SU-DHL-6 (cell line): ENCODE results near the gene OR52M1.
A peak's percentile ranks its signal among the peaks of the same experiment; 100 is the strongest.
"Not testable (repeated sequence)": the region's sequence is repeated elsewhere in the genome, so short reads cannot be mapped to it uniquely, and the experiment has no call there.

Experiments
- H2AFZ ChIP-seq: fragments of 200-600 bp; sonication (generic); 2 replicates; pipeline ENCODE4 v1.6.1; 2014; ENCODE audit warnings: low read depth, mild to moderate bottlenecking, moderate library complexity, mixed read lengths, antibody characterized with exemption, low read length; ENCODE audit not compliant: severe bottlenecking
- H3F3A ChIP-seq: fragments of 200-600 bp; shearing (Covaris generic); 2 replicates; pipeline ENCODE4 v1.6.0; 2016; ENCODE audit warnings: antibody characterized with exemption, mild to moderate bottlenecking; ENCODE audit not compliant: insufficient read depth
- H3K27ac ChIP-seq: fragments of 200-600 bp; sonication (generic); 2 replicates; pipeline ENCODE4 v1.5.1; 2016; ENCODE audit warnings: low read depth, mild to moderate bottlenecking, low read length, moderate library complexity, mixed read lengths
- H3K27me3 ChIP-seq: fragments of 200-600 bp; sonication (generic), shearing (Covaris generic); 2 replicates; pipeline ENCODE4 v1.6.0; 2014; ENCODE audit warnings: mild to moderate bottlenecking, low read length
- H3K36me3 ChIP-seq: fragments of 200-600 bp; sonication (generic); 2 replicates; pipeline ENCODE4 v1.6.1; 2014; ENCODE audit warnings: mild to moderate bottlenecking, low read length, mixed read lengths
- H3K4me2 ChIP-seq: fragments of 300-600, 200-600 bp; shearing (Covaris generic), sonication (generic); 2 replicates; pipeline ENCODE4 v1.6.0; 2014; ENCODE audit warnings: low read length, low read depth, mild to moderate bottlenecking; ENCODE audit not compliant: poor library complexity, severe bottlenecking
- H3K4me3 ChIP-seq: fragments of 200-600 bp; sonication (generic); 2 replicates; pipeline ENCODE4 v1.5.1; 2014; ENCODE audit warnings: antibody characterized with exemption, low read length, mild to moderate bottlenecking, mixed read lengths; ENCODE audit not compliant: insufficient read depth, poor library complexity, severe bottlenecking
- H3K79me2 ChIP-seq: fragments of 200-600 bp; sonication (generic); 2 replicates; pipeline ENCODE4 v1.6.1; 2014; ENCODE audit warnings: mild to moderate bottlenecking, low read length, moderate library complexity; ENCODE audit not compliant: insufficient read depth
- H3K9ac ChIP-seq: fragments of 200-600 bp; sonication (generic); 2 replicates; pipeline ENCODE4 v1.7.0; 2014; ENCODE audit warnings: mild to moderate bottlenecking, low read length
- H3K9me2 ChIP-seq: fragments of 200-600 bp; sonication (generic); replicated peaks from 2 replicates; pipeline ENCODE4 v1.6.1; 2014; ENCODE audit warnings: low read length; ENCODE audit not compliant: insufficient read depth
- H3K9me3 ChIP-seq: fragments of 200-600 bp; sonication (generic); 2 replicates; pipeline ENCODE4 v1.6.1; 2014; ENCODE audit warnings: low read length, mixed read lengths; ENCODE audit not compliant: insufficient read depth
- H4K20me1 ChIP-seq: fragments of 200-600 bp; sonication (generic); 2 replicates; pipeline ENCODE4 v1.6.1; 2014; ENCODE audit warnings: low read depth, mild to moderate bottlenecking, antibody characterized with exemption, low read length, moderate library complexity, mixed read lengths
- EZH2phosphoT487 ChIP-seq: fragments of 200-600 bp; sonication (generic), shearing (Covaris generic); conservative IDR thresholded peaks from 2 replicates; pipeline ENCODE4 v1.6.1; 2018; ENCODE audit warnings: mild to moderate bottlenecking, antibody characterized with exemption, low read length, moderate library complexity, mixed read lengths
- TF ChIP-seq, protein P1 (sequence below): fragments of 200-600 bp; sonication (generic); IDR thresholded peaks from one replicate; pipeline ENCODE4 v1.5.1; 2017; ENCODE audit warnings: antibody characterized with exemption, mild to moderate bottlenecking, low read length, moderate library complexity; ENCODE audit not compliant: insufficient read depth, poor library complexity, severe bottlenecking

Gene OR52M1

DNA sequence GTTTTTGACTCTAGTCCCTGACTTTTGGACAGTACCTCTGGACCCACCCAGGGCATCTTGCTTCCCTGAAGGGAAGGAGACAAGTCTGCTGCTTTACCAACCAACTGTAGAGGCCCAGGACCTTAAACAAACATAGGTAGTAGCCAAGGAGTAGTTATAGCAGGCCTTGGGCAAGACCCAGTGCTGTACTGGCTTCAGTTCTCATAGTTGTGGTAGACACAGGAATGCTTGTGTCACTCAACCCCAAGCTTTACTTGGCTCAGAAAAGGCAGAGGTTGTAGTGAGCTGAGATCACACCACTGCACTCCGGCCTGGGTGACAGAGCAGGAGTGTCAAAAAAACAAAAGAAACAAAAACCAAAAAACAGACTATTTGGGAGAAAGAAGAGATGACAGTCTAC, 21.3 kb upstream of the OR52M1 start:
- H3K4me3 ChIP-seq: no peak overlapping the region
- H3K27me3 ChIP-seq: 0 out of 2 replicates have a peak, but pooled peaks cover 4% of the 10 kb centered on the region
- no peaks in the 10 kb centered on the region for H3F3A ChIP-seq
- TF ChIP-seq, protein P1, sequence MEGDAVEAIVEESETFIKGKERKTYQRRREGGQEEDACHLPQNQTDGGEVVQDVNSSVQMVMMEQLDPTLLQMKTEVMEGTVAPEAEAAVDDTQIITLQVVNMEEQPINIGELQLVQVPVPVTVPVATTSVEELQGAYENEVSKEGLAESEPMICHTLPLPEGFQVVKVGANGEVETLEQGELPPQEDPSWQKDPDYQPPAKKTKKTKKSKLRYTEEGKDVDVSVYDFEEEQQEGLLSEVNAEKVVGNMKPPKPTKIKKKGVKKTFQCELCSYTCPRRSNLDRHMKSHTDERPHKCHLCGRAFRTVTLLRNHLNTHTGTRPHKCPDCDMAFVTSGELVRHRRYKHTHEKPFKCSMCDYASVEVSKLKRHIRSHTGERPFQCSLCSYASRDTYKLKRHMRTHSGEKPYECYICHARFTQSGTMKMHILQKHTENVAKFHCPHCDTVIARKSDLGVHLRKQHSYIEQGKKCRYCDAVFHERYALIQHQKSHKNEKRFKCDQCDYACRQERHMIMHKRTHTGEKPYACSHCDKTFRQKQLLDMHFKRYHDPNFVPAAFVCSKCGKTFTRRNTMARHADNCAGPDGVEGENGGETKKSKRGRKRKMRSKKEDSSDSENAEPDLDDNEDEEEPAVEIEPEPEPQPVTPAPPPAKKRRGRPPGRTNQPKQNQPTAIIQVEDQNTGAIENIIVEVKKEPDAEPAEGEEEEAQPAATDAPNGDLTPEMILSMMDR: no peak
- no peak for TF ChIP-seq EZH2phosphoT487
- H3K27ac ChIP-seq: no peak overlapping the region
- H3K9me3 ChIP-seq: no peaks in the 10 kb centered on the region
- no peak overlapping the region for H3K4me2 ChIP-seq
- H3K9ac ChIP-seq: no peak overlapping the region
- H3K36me3 ChIP-seq: no peaks in the 10 kb centered on the region
- H3K79me2 ChIP-seq: no peaks in the 10 kb centered on the region
- no peak overlapping the region for H2AFZ ChIP-seq
- no peaks in the 10 kb centered on the region for H4K20me1 ChIP-seq
- H3K9me2 ChIP-seq: no peaks in the 10 kb centered on the region

DNA sequence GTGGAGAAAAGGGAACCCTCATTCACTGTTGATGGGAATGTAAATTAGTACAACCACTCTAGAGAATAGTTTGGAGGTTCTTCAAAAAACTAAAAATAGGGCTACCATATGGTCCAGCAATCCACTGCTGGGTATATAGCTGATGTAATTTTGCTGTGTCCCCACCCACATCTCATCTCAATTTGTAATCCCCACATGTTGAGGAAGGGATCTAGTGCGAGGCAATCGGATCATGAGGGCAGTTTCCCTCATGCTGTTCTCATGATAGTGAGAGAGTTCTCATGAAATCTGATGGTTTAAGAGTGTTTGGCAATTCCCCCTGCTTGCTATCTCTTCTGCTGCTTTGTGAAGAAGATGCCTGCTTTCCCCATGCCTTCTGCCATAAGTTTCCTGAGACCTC, 17.1 kb upstream of the OR52M1 start:
- no peaks in the 10 kb centered on the region for H3F3A ChIP-seq
- H3K79me2 ChIP-seq: no peaks in the 10 kb centered on the region
- no peaks in the 10 kb centered on the region for H3K9me3 ChIP-seq
- H3K36me3 ChIP-seq: no peaks in the 10 kb centered on the region
- H2AFZ ChIP-seq: no peak overlapping the region
- H3K4me2 ChIP-seq: no peak overlapping the region
- no peaks in the 10 kb centered on the region; the same call in 1 of the 2 replicates for H3K9me2 ChIP-seq
- no peaks in the 10 kb centered on the region for H4K20me1 ChIP-seq
- no peak overlapping the region for H3K4me3 ChIP-seq
- H3K27ac ChIP-seq: no peak overlapping the region
- TF ChIP-seq, protein P1: no peak
- no peak for TF ChIP-seq EZH2phosphoT487
- no peaks in the 10 kb centered on the region for H3K27me3 ChIP-seq
- H3K9ac ChIP-seq: no peak overlapping the region

DNA sequence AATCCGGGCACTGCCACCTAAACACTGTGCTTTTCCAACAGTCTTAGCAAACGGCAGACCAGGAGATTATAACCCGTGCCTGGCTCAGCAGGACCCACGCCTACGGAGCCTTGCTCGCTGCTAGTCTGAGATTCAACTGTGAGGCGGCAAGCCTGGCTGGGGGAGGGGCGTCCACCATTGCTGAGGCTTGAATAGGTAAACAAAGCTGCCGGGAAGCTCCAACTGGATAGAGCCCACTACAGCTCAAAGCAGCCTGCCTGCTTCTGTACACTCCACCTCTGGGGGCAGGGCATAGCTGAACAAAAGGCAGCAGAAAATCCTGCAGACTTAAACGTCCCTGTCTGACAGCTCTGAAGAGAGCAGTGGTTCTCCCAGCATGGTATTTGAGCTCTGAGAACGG, 13.3 kb upstream of the OR52M1 start:
- H2AFZ ChIP-seq, H3F3A ChIP-seq, H4K20me1 ChIP-seq, H3K4me2 ChIP-seq, H3K27ac ChIP-seq, H3K9me3 ChIP-seq, H3K36me3 ChIP-seq, H3K9ac ChIP-seq, H3K4me3 ChIP-seq, H3K27me3 ChIP-seq, H3K9me2 ChIP-seq, H3K79me2 ChIP-seq: not testable (repeated sequence)

DNA sequence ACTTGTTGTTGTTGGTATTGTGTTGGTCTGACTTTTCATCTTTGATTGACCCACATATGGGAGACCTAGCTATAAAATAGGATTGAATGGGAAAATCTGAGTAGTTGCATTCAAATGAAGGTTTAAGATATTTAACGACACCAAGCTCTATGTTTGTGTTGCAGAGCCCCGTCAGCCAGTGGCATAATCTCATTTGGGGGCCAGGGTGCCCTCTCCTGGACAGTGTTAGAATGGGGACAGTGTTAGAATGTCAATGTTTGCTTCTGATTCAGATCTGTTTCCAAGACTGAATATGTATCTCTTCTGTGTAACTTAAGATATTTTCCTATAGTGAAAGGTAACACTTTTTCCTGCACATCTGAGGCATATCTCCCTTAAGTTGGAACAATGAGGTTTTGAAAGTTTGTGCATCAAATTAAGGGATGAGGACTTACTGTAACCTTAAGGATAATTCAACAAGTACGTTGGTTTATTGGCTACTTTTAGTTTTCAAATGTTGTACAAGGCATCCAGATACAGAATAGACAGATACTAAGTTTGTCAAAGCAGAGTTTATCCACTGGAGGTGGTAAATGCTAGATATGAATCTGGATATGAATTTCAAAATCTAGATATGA, 5.3 kb upstream of the OR52M1 start:
- no peak overlapping the region for H3K27ac ChIP-seq
- H3K4me3 ChIP-seq: no peak overlapping the region
- no peak overlapping the region for H3K4me2 ChIP-seq
- no peaks in the 10 kb centered on the region for H3F3A ChIP-seq
- no peak overlapping the region for H2AFZ ChIP-seq
- no peaks in the 10 kb centered on the region for H3K9me2 ChIP-seq
- TF ChIP-seq, protein P1: peak; percentile 89
- TF ChIP-seq EZH2phosphoT487: no peak
- H3K9me3 ChIP-seq: no peaks in the 10 kb centered on the region
- H3K79me2 ChIP-seq: no peaks in the 10 kb centered on the region
- H4K20me1 ChIP-seq: no peaks in the 10 kb centered on the region
- H3K36me3 ChIP-seq: no peaks in the 10 kb centered on the region
- no peaks in the 10 kb centered on the region for H3K27me3 ChIP-seq
- no peak overlapping the region for H3K9ac ChIP-seq
